Measurements from ENCODE around the gene SCFD2.
"Not testable (repeated sequence)": the region's sequence is repeated elsewhere in the genome, so short reads cannot be mapped to it uniquely, and the experiment has no call there.

SCFD2 gene

GRCh38 chr4:53219148-53219547, 146.7 kb downstream of the SCFD2 start:
- DNase-seq; H3K27me3 ChIP-seq (replicated peaks in 2 of 5; ENCODE audit: control insufficient read depth in 4 of 5, insufficient read depth in 5 of 5, low read length in 4 of 5); H3K36me3 ChIP-seq (ENCODE audit: control insufficient read depth in 4 of 4, insufficient read depth in 4 of 4, low read length in 3 of 4); H3K4me3 ChIP-seq (ENCODE audit: control insufficient read depth in 1 of 7, extremely low read depth in 1 of 7, insufficient read depth in 4 of 7, low read depth in 2 of 7, low read length in 6 of 7); H3K4me1 ChIP-seq (ENCODE audit: control extremely low read depth in 1 of 4, control insufficient read depth in 4 of 4, insufficient read depth in 4 of 4, low read length in 3 of 4); POLR2A ChIA-PET; H3K27ac ChIP-seq (ENCODE audit: insufficient read depth in 1 of 2, low read depth in 1 of 2, low read length in 2 of 2, poor library complexity in 1 of 2, severe bottlenecking in 2 of 2); CTCF ChIA-PET; H3K9me3 ChIP-seq (ENCODE audit: control extremely low read depth in 1 of 5, control insufficient read depth in 4 of 5, insufficient read depth in 2 of 5, low read depth in 1 of 5, low read length in 4 of 5): not testable (repeated sequence)
- WGBS (ENCODE audit: insufficient coverage), result 96% methylated on average over 14 of the region's 16 CpGs

GRCh38 chr4:53208753-53209152, 157.1 kb downstream of the SCFD2 start:
- no peak overlapping the region for H3K4me3 ChIP-seq (ENCODE audit: control insufficient read depth in 1 of 7, extremely low read depth in 1 of 7, insufficient read depth in 4 of 7, low read depth in 2 of 7, low read length in 6 of 7)
- ChIA-PET POLR2A (no interaction called here), CTCF (no interaction called here)
- peaks cover 0 to 4% (median 0%) of the 10 kb centered on the region in 5 experiments for H3K9me3 ChIP-seq (ENCODE audit: control extremely low read depth in 1 of 5, control insufficient read depth in 4 of 5, insufficient read depth in 2 of 5, low read depth in 1 of 5, low read length in 4 of 5)
- H3K27me3 ChIP-seq (replicated peaks in 2 of 5; ENCODE audit: control insufficient read depth in 4 of 5, insufficient read depth in 5 of 5, low read length in 4 of 5), result no peaks in the 10 kb centered on the region
- H3K4me1 ChIP-seq (ENCODE audit: control extremely low read depth in 1 of 4, control insufficient read depth in 4 of 4, insufficient read depth in 4 of 4, low read length in 3 of 4), result no peaks in the 10 kb centered on the region
- H3K27ac ChIP-seq (ENCODE audit: insufficient read depth in 1 of 2, low read depth in 1 of 2, low read length in 2 of 2, poor library complexity in 1 of 2, severe bottlenecking in 2 of 2), result no peak overlapping the region
- H3K36me3 ChIP-seq (ENCODE audit: control insufficient read depth in 4 of 4, insufficient read depth in 4 of 4, low read length in 3 of 4), result peaks cover 0 to 4% (median 1%) of the 10 kb centered on the region in 4 experiments
- DNase-seq, result no peak
- 100% methylated on average over 1 of the region's 3 CpGs for WGBS (ENCODE audit: insufficient coverage)

GRCh38 chr4:53205970-53206369, 159.9 kb downstream of the SCFD2 start:
- Histone ChIP-seq H3K9me3 (ENCODE audit: control extremely low read depth in 1 of 5, control insufficient read depth in 4 of 5, insufficient read depth in 2 of 5, low read depth in 1 of 5, low read length in 4 of 5) (no peaks in the 10 kb centered on the region), H3K27ac (ENCODE audit: insufficient read depth in 1 of 2, low read depth in 1 of 2, low read length in 2 of 2, poor library complexity in 1 of 2, severe bottlenecking in 2 of 2) (no peak overlapping the region), H3K27me3 (replicated peaks in 2 of 5; ENCODE audit: control insufficient read depth in 4 of 5, insufficient read depth in 5 of 5, low read length in 4 of 5) (no peaks in the 10 kb centered on the region), H3K36me3 (ENCODE audit: control insufficient read depth in 4 of 4, insufficient read depth in 4 of 4, low read length in 3 of 4) (no peaks in the 10 kb centered on the region), H3K4me1 (ENCODE audit: control extremely low read depth in 1 of 4, control insufficient read depth in 4 of 4, insufficient read depth in 4 of 4, low read length in 3 of 4) (no peaks in the 10 kb centered on the region), H3K4me3 (ENCODE audit: control insufficient read depth in 1 of 7, extremely low read depth in 1 of 7, insufficient read depth in 4 of 7, low read depth in 2 of 7, low read length in 6 of 7) (no peak overlapping the region)
- no peak for DNase-seq
- ChIA-PET CTCF (no interaction called here), POLR2A (no interaction called here)

GRCh38 chr4:53199356-53199755, 166.5 kb downstream of the SCFD2 start:
- Histone ChIP-seq H3K4me1 (ENCODE audit: control extremely low read depth in 1 of 4, control insufficient read depth in 4 of 4, insufficient read depth in 4 of 4, low read length in 3 of 4) (peaks cover 0 to 18% (median 3%) of the 10 kb centered on the region in 4 experiments), H3K36me3 (ENCODE audit: control insufficient read depth in 4 of 4, insufficient read depth in 4 of 4, low read length in 3 of 4) (no peaks in the 10 kb centered on the region), H3K27ac (ENCODE audit: insufficient read depth in 1 of 2, low read depth in 1 of 2, low read length in 2 of 2, poor library complexity in 1 of 2, severe bottlenecking in 2 of 2) (no peak overlapping the region), H3K27me3 (replicated peaks in 2 of 5; ENCODE audit: control insufficient read depth in 4 of 5, insufficient read depth in 5 of 5, low read length in 4 of 5) (no peaks in the 10 kb centered on the region), H3K4me3 (ENCODE audit: control insufficient read depth in 1 of 7, extremely low read depth in 1 of 7, insufficient read depth in 4 of 7, low read depth in 2 of 7, low read length in 6 of 7) (no peak overlapping the region), H3K9me3 (ENCODE audit: control extremely low read depth in 1 of 5, control insufficient read depth in 4 of 5, insufficient read depth in 2 of 5, low read depth in 1 of 5, low read length in 4 of 5) (no peaks in the 10 kb centered on the region)
- CTCF ChIA-PET, result interaction anchor here (1.0 to 2.3 kb wide), 5 partner anchors 13 to 1035 kb away, joined by 3 to 9 read pairs (median 4); no protein-coding TSS in a partner anchor
- POLR2A ChIA-PET, result no interaction called here
- DNase-seq, result no peak
- WGBS (ENCODE audit: insufficient coverage), result 100% methylated on average over 1 of the region's 1 CpG

- peak in 1 of 3 donors; percentile 8 for DNase-seq
- Histone ChIP-seq H3K27me3 (replicated peaks in 2 of 5; ENCODE audit: control insufficient read depth in 4 of 5, insufficient read depth in 5 of 5, low read length in 4 of 5) (no peaks in the 10 kb centered on the region), H3K4me3 (ENCODE audit: control insufficient read depth in 1 of 7, extremely low read depth in 1 of 7, insufficient read depth in 4 of 7, low read depth in 2 of 7, low read length in 6 of 7) (no peak overlapping the region), H3K9me3 (ENCODE audit: control extremely low read depth in 1 of 5, control insufficient read depth in 4 of 5, insufficient read depth in 2 of 5, low read depth in 1 of 5, low read length in 4 of 5) (no peaks in the 10 kb centered on the region), H3K27ac (ENCODE audit: insufficient read depth in 1 of 2, low read depth in 1 of 2, low read length in 2 of 2, poor library complexity in 1 of 2, severe bottlenecking in 2 of 2) (no peak overlapping the region), H3K36me3 (ENCODE audit: control insufficient read depth in 4 of 4, insufficient read depth in 4 of 4, low read length in 3 of 4) (no peaks in the 10 kb centered on the region), H3K4me1 (ENCODE audit: control extremely low read depth in 1 of 4, control insufficient read depth in 4 of 4, insufficient read depth in 4 of 4, low read length in 3 of 4) (peaks cover 0 to 18% (median 3%) of the 10 kb centered on the region in 4 experiments)
- CTCF ChIA-PET, result interaction anchor here (3.0 kb wide), 1 partner anchor 1034 kb away, joined by 10 read pairs; no protein-coding TSS in a partner anchor
- POLR2A ChIA-PET, result no interaction called here
- WGBS (ENCODE audit: insufficient coverage), result no CpG with 5 or more reads among the region's 1 CpG
These were observed 168.1 kb downstream of the SCFD2 start for GRCh38 chr4:53197772-53198142.

GRCh38 chr4:53196882-53197771, 168.7 kb downstream of the SCFD2 start:
- Histone ChIP-seq H3K4me3 (ENCODE audit: control insufficient read depth in 1 of 7, extremely low read depth in 1 of 7, insufficient read depth in 4 of 7, low read depth in 2 of 7, low read length in 6 of 7) (peak overlapping the region in 2 of 7 experiments; percentile 64 to 70), H3K27ac (ENCODE audit: insufficient read depth in 1 of 2, low read depth in 1 of 2, low read length in 2 of 2, poor library complexity in 1 of 2, severe bottlenecking in 2 of 2) (no peak overlapping the region), H3K27me3 (replicated peaks in 2 of 5; ENCODE audit: control insufficient read depth in 4 of 5, insufficient read depth in 5 of 5, low read length in 4 of 5) (no peaks in the 10 kb centered on the region), H3K4me1 (ENCODE audit: control extremely low read depth in 1 of 4, control insufficient read depth in 4 of 4, insufficient read depth in 4 of 4, low read length in 3 of 4) (peaks cover 0 to 18% (median 3%) of the 10 kb centered on the region in 4 experiments), H3K9me3 (ENCODE audit: control extremely low read depth in 1 of 5, control insufficient read depth in 4 of 5, insufficient read depth in 2 of 5, low read depth in 1 of 5, low read length in 4 of 5) (no peaks in the 10 kb centered on the region), H3K36me3 (ENCODE audit: control insufficient read depth in 4 of 4, insufficient read depth in 4 of 4, low read length in 3 of 4) (no peaks in the 10 kb centered on the region)
- no CpG with 5 or more reads among the region's 4 CpGs for WGBS (ENCODE audit: insufficient coverage)
- CTCF ChIA-PET, result interaction anchor here (0.6 to 3.1 kb wide), 10 partner anchors 11 to 1037 kb away, joined by 3 to 10 read pairs (median 4); no protein-coding TSS in a partner anchor
- peak; percentile 83 to 91 (median 88) for DNase-seq
- POLR2A ChIA-PET, result no interaction called here

All from common myeloid progenitor, CD34-positive (primary cell).